Spleen (tissue), 11 donors: Measurements from ENCODE around the gene TTC23L. TPM values are rescaled to one million over a fixed set of nuclear protein-coding genes. Genes with fewer than 3 reads are reported as not detected.

Experiments
- DNase-seq: peaks from one replicate; pipeline ENCODE4 v3.0.0-alpha.2; 2020
- H3K27ac ChIP-seq, 8 donors: fragments of 200-600 bp; sonication (generic) in 7 of 8; 1 replicate in 4 of 8; 2 replicates in 4 of 8; pipeline versions ENCODE4 v1.5.0 to v1.8.0; 2016 to 2021; ENCODE audit warnings: inconsistent platforms in 4 of 8, mild to moderate bottlenecking in 4 of 8, moderate library complexity in 1 of 8
- H3K27me3 ChIP-seq, 7 donors: fragments of 200-600 bp; sonication (generic) in 6 of 7; replicated peaks in 1 of 7; 1 replicate in 4 of 7; 2 replicates in 3 of 7; pipeline versions ENCODE4 v1.5.0 to v1.8.0; 2016 to 2021; ENCODE audit warnings: inconsistent platforms in 3 of 7, mild to moderate bottlenecking in 1 of 7
- H3K36me3 ChIP-seq, 6 donors: fragments of 200-600 bp; sonication (generic) in 5 of 6; 1 replicate in 4 of 6; 2 replicates in 2 of 6; pipeline versions ENCODE4 v1.5.0 to v1.8.0; 2016 to 2021; ENCODE audit warnings: inconsistent platforms in 2 of 6
- H3K4me1 ChIP-seq, 6 donors: fragments of 200-600 bp; sonication (generic) in 5 of 6; 1 replicate in 3 of 6; 2 replicates in 3 of 6; pipeline versions ENCODE4 v1.5.0 to v1.8.0; 2016 to 2021; ENCODE audit warnings: inconsistent platforms in 3 of 6
- H3K4me3 ChIP-seq, 8 donors: fragments of 200-600 bp; sonication (generic) in 7 of 8; 1 replicate in 4 of 8; 2 replicates in 4 of 8; pipeline versions ENCODE4 v1.5.0 to v1.8.0; 2016 to 2021; ENCODE audit warnings: inconsistent platforms in 4 of 8, mild to moderate bottlenecking in 4 of 8, moderate library complexity in 2 of 8
- H3K9me3 ChIP-seq, 8 donors: fragments of 200-600 bp; sonication (generic) in 7 of 8; 1 replicate in 4 of 8; 2 replicates in 4 of 8; pipeline versions ENCODE4 v1.5.0 to v1.8.0; 2016 to 2021; ENCODE audit warnings: inconsistent platforms in 4 of 8
- CTCF ChIP-seq, 11 experiments: fragments of 200-600 bp in 7 of 11; fragments of 450-650 bp in 4 of 11; sonication (generic) in 4 of 11; IDR thresholded peaks in 8 of 11; conservative IDR thresholded peaks in 3 of 11; 1 replicate in 7 of 11; 2 replicates in 4 of 11; pipeline versions ENCODE4 v1.4.0 to v1.8.0; 2016 to 2021; ENCODE audit warnings: antibody characterized with exemption in 11 of 11, inconsistent platforms in 4 of 11, mild to moderate bottlenecking in 1 of 11
- POLR2A ChIP-seq, 3 donors: fragments of 450-650 bp; IDR thresholded peaks; one replicate each; pipeline ENCODE4 v1.5.1; 2017; ENCODE audit warnings: antibody characterized with exemption in 3 of 3, mild to moderate bottlenecking in 1 of 3
- POLR2AphosphoS5 ChIP-seq, 3 donors: sonication (generic); formaldehyde crosslinking; IDR thresholded peaks; one replicate each; pipeline ENCODE4 v1.5.1; 2017; ENCODE audit warnings: antibody characterized with exemption in 3 of 3
- WGBS, 5 donors: extraction: QIAGEN DNeasy Blood & Tissue Kit in 3 of 5; methylation state at CpG; one replicate each; pipeline versions ENCODE4 v1.1.5 to v1.1.7; 2013 to 2018; 5-methylcytosine and 5-hydroxymethylcytosine counted together
- intact Hi-C: fragments of 100-400 bp; cut with DNase I; formaldehyde crosslinking; loops from one replicate; pipeline ENCODE4 v1.15.0; 2023; ENCODE audit warnings: low total_unique reads
- polyA plus RNA-seq, 3 donors: library from polyadenylated mRNA; stranded (reverse); fragments of 200-250 nt; gene quantifications; one replicate each; pipeline ENCODE4 v1.2.1, GENCODE V29; 2013
- total RNA-seq, 7 donors: library from RNA; depleted of rRNA in 3 of 7; stranded (reverse); fragments of >200 nt in 3 of 7; fragmentation: NEBNext Ultra II Directional in 4 of 7; extraction: Animal tissue kit (Norgen Biotek cat#: 25700) in 4 of 7; gene quantifications; one replicate each; pipeline versions ENCODE4 v1.1.0 to v1.2.1, GENCODE V29; 2016 to 2021
- donor health status: healthy with polysubstance abuse.
- donor health status: DM: no; HTN: no; CAD: no; lungs with moderate emphysema.
- donor health status: DM: no; HTN: no; CAD: no.
- donor health status: Bipolar disorder and iron deficiency.
- donor health status: healthy.
- donor health status: DM: no; HTN: no; CAD: no.
- donor health status: DM: yes; HTN: yes; CAD: no.

Gene TTC23L
- total and polyA plus RNA-seq, 10 donors, result 0.07 to 0.42 (median 0.24) TPM; not detected in 4

GRCh38 chr5:34865091-34865490, 26.1 kb downstream of the TTC23L start:
- no peaks in the 10 kb centered on the region for H3K27me3 ChIP-seq
- no peak overlapping the region for H3K27ac ChIP-seq
- peaks cover 0 to 11% (median 4%) of the 10 kb centered on the region in 6 donors for H3K4me1 ChIP-seq
- WGBS, 5 donors, result 89 to 100% (median 96%) methylated on average over 2 of the region's 2 CpGs
- intact Hi-C loops, result no loop called here
- no peak overlapping the region for H3K4me3 ChIP-seq
- TF ChIP-seq POLR2AphosphoS5 (IDR thresholded peaks at IDR 0.05), result no peak
- no peak for TF ChIP-seq POLR2A (IDR thresholded peaks at IDR 0.05)
- TF ChIP-seq CTCF (IDR thresholded peaks at IDR 0.05 in 8 of 11, conservative IDR thresholded peaks at IDR 0.05 in 3 of 11), result no peak
- H3K36me3 ChIP-seq, result no peaks in the 10 kb centered on the region
- DNase-seq, result no peak
- H3K9me3 ChIP-seq, result no peaks in the 10 kb centered on the region

GRCh38 chr5:34866989-34867471, 28.1 kb downstream of the TTC23L start:
- WGBS, 5 donors, result 70 to 82% (median 72%) methylated on average over 3 of the region's 3 CpGs
- H3K27ac ChIP-seq, result no peak overlapping the region
- TF ChIP-seq POLR2A (IDR thresholded peaks at IDR 0.05) (no peak), POLR2AphosphoS5 (IDR thresholded peaks at IDR 0.05) (no peak), CTCF (IDR thresholded peaks at IDR 0.05 in 8 of 11, conservative IDR thresholded peaks at IDR 0.05 in 3 of 11) (no peak)
- no peaks in the 10 kb centered on the region for H3K36me3 ChIP-seq
- no peaks in the 10 kb centered on the region for H3K9me3 ChIP-seq
- no peak overlapping the region for H3K4me3 ChIP-seq
- intact Hi-C loops, result no loop called here
- no peaks in the 10 kb centered on the region for H3K27me3 ChIP-seq
- no peak for DNase-seq
- peaks cover 0 to 11% (median 4%) of the 10 kb centered on the region in 6 donors for H3K4me1 ChIP-seq

- H3K4me1 ChIP-seq, result peaks cover 0 to 11% (median 4%) of the 10 kb centered on the region in 6 donors
- 92 to 98% (median 94%) methylated on average over 3 of the region's 3 CpGs for whole genome bisulfite sequencing, 5 donors
- no peaks in the 10 kb centered on the region for H3K9me3 ChIP-seq
- intact Hi-C loops, result no loop called here
- H3K27me3 ChIP-seq, result no peaks in the 10 kb centered on the region
- H3K36me3 ChIP-seq, result no peaks in the 10 kb centered on the region
- TF ChIP-seq POLR2A (IDR thresholded peaks at IDR 0.05), result no peak
- TF ChIP-seq POLR2AphosphoS5 (IDR thresholded peaks at IDR 0.05), result no peak
- no peak for TF ChIP-seq CTCF (IDR thresholded peaks at IDR 0.05 in 8 of 11, conservative IDR thresholded peaks at IDR 0.05 in 3 of 11)
- H3K4me3 ChIP-seq, result no peak overlapping the region
- H3K27ac ChIP-seq, result no peak overlapping the region
- DNase-seq, result no peak
Measured at GRCh38 chr5:34867660-34868059, 28.7 kb downstream of the TTC23L start.

- intact Hi-C loops, result no loop called here
- Histone ChIP-seq H3K27ac (no peak overlapping the region), H3K4me1 (peaks cover 0 to 6% (median 1%) of the 10 kb centered on the region in 6 donors), H3K4me3 (no peak overlapping the region), H3K9me3 (no peaks in the 10 kb centered on the region), H3K27me3 (no peaks in the 10 kb centered on the region), H3K36me3 (no peaks in the 10 kb centered on the region)
- 77 to 96% (median 86%) methylated on average over 1 of the region's 1 CpG for WGBS, 5 donors
- no peak for DNase-seq
- TF ChIP-seq POLR2AphosphoS5 (IDR thresholded peaks at IDR 0.05) (no peak), CTCF (IDR thresholded peaks at IDR 0.05 in 8 of 11, conservative IDR thresholded peaks at IDR 0.05 in 3 of 11) (no peak), POLR2A (IDR thresholded peaks at IDR 0.05) (no peak)
Measured at GRCh38 chr5:34868791-34869190, 29.8 kb downstream of the TTC23L start.
